Mucosa of rectum (tissue), 2 donors: ENCODE measurements around the gene ST3GAL4.

Source experiments
- H3K27ac ChIP-seq, 2 donors: one replicate each; pipeline ENCODE4 v1.7.0; 2013; ENCODE audit warnings: inconsistent platforms in 2 of 2, low read depth in 2 of 2, low read length in 2 of 2
- H3K27me3 ChIP-seq, 2 donors: one replicate each; pipeline ENCODE4 v1.7.0; 2013; ENCODE audit warnings: low read length in 2 of 2; ENCODE audit not compliant: control insufficient read depth in 2 of 2, insufficient read depth in 2 of 2
- H3K36me3 ChIP-seq, 2 donors: one replicate each; pipeline ENCODE4 v1.7.0; 2013; ENCODE audit warnings: low read length in 2 of 2; ENCODE audit not compliant: control insufficient read depth in 2 of 2, insufficient read depth in 2 of 2
- H3K4me1 ChIP-seq, 2 donors: one replicate each; pipeline ENCODE4 v1.7.0; 2013; ENCODE audit warnings: low read length in 2 of 2, mild to moderate bottlenecking in 1 of 2; ENCODE audit not compliant: control insufficient read depth in 2 of 2, insufficient read depth in 2 of 2
- H3K4me3 ChIP-seq, 2 donors: one replicate each; pipeline ENCODE4 v1.7.0; 2013; ENCODE audit warnings: low read length in 2 of 2
- H3K9ac ChIP-seq, 2 donors: one replicate each; pipeline ENCODE4 v1.7.0; 2013; ENCODE audit warnings: low read length in 2 of 2, low read depth in 1 of 2, mild to moderate bottlenecking in 1 of 2
- H3K9me3 ChIP-seq, 2 donors: one replicate each; pipeline ENCODE4 v1.7.0; 2013; ENCODE audit warnings: low read length in 2 of 2; ENCODE audit not compliant: control insufficient read depth in 2 of 2
- donor health status: healthy.
- donor health status: Normal muscosa, but diverticular disease.

Gene ST3GAL4

GRCh38 chr11:126430581-126431335, 75.3 kb downstream of the ST3GAL4 start:
- Histone ChIP-seq H3K27me3 (no peaks in the 10 kb centered on the region), H3K4me1 (peaks cover 21 to 53% of the 10 kb centered on the region in 2 donors), H3K4me3 (no peak overlapping the region), H3K9me3 (no peaks in the 10 kb centered on the region), H3K9ac (peak overlapping the region; percentile 47 to 66), H3K36me3 (no peaks in the 10 kb centered on the region), H3K27ac (peak overlapping the region; percentile 79 to 89)

GRCh38 chr11:126431401-126432064, 76.0 kb downstream of the ST3GAL4 start:
- Histone ChIP-seq H3K27ac (peak overlapping the region; percentile 79 to 87), H3K9ac (peak overlapping the region; percentile 47 to 66), H3K9me3 (no peaks in the 10 kb centered on the region), H3K36me3 (no peaks in the 10 kb centered on the region), H3K27me3 (no peaks in the 10 kb centered on the region), H3K4me1 (peaks cover 22 to 47% of the 10 kb centered on the region in 2 donors), H3K4me3 (peak overlapping the region in 1 of 2 donors; percentile 38)

DNA sequence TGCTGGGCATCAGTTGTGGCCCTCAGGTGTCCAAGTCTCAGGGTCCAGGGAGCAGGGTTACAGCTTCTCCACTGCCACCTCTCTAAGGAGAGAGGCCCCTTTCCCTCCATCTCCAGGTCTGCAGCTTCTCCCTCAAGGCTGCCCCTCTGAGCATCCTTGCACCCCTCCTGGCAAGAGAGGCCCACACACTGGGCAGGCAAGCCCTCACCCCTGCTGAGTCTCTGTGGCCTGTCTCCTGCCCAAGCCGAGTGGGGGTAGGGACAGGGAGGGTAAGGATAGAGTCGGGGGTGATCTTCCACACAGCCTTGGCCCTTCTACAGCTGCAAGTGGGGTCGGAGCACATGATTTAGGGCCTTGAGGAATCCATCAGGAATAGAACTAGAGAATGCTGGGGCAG, 76.6 kb downstream of the ST3GAL4 start:
- Histone ChIP-seq H3K9ac (peak overlapping the region in 1 of 2 donors; percentile 66), H3K36me3 (no peaks in the 10 kb centered on the region), H3K4me3 (no peak overlapping the region), H3K4me1 (peaks cover 20 to 42% of the 10 kb centered on the region in 2 donors), H3K9me3 (no peaks in the 10 kb centered on the region), H3K27ac (peak overlapping the region; percentile 79 to 87), H3K27me3 (no peaks in the 10 kb centered on the region)

- no peaks in the 10 kb centered on the region for H3K27me3 ChIP-seq
- H3K9ac ChIP-seq = no peak overlapping the region
- peaks cover 20 to 37% of the 10 kb centered on the region in 2 donors for H3K4me1 ChIP-seq
- H3K27ac ChIP-seq = peak overlapping the region; percentile 79 to 87
- H3K4me3 ChIP-seq = no peak overlapping the region
- H3K9me3 ChIP-seq = no peaks in the 10 kb centered on the region
- H3K36me3 ChIP-seq = no peaks in the 10 kb centered on the region
Measured at GRCh38 chr11:126432525-126432924, 77.0 kb downstream of the ST3GAL4 start.

GRCh38 chr11:126433244-126433846, 77.9 kb downstream of the ST3GAL4 start:
- H3K27ac ChIP-seq = no peak overlapping the region
- no peak overlapping the region for H3K9ac ChIP-seq
- H3K36me3 ChIP-seq = no peaks in the 10 kb centered on the region
- H3K4me1 ChIP-seq = peaks cover 20 to 33% of the 10 kb centered on the region in 2 donors
- H3K9me3 ChIP-seq = no peaks in the 10 kb centered on the region
- no peaks in the 10 kb centered on the region for H3K27me3 ChIP-seq
- H3K4me3 ChIP-seq = no peak overlapping the region

DNA sequence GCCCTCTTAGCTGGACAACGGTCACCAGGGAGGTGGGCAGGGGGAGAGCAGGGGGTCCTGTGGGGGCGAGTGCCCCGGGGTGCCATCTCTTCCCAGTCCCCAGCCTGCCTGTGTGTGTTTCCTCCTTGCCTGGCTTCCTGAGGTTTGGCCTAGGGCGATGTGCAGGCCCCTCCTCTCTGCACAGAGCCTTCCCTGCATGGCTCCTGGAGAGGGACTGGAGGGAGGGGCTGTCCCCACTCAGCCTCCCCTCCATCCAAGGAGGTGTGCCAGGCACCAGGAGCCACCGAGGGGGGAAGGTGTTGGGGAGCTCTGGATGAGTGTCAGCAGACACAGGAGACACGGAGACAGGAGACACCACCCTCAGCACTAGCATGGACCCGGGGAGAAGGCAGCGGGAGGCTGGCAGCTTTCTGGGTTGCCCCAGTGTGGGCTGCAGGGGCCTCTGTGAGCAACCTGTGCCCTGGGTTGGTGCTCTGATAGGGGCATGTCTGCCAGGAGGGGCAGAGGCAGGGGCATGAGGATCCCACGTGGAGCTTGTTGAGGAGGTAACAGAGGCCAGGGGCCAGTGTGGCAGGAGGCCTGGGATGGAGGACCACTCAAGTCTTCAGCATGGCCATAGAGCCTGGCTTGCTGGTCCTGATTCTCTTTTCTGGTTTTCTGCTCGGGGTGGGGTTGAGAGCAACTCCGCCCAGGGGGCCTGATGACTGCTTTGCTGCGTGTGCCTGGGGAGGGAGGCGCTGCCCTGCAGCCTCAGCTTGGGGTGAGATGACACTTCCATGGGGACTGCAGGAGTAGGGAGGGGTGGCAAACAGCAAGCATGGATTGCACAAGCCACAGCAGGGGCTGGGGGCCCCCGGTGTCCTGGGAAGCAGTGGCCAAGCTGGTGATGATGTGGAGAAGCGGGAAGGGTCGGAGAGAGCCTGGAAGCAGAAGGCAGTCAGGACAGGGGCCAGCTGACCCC, 78.8 kb downstream of the ST3GAL4 start:
- H3K4me1 ChIP-seq = peaks cover 20 to 40% of the 10 kb centered on the region in 2 donors
- H3K9me3 ChIP-seq = no peaks in the 10 kb centered on the region
- H3K36me3 ChIP-seq = no peaks in the 10 kb centered on the region
- no peak overlapping the region for H3K9ac ChIP-seq
- no peak overlapping the region for H3K4me3 ChIP-seq
- H3K27me3 ChIP-seq = no peaks in the 10 kb centered on the region
- no peak overlapping the region for H3K27ac ChIP-seq

- no peaks in the 10 kb centered on the region for H3K36me3 ChIP-seq
- H3K9me3 ChIP-seq = no peaks in the 10 kb centered on the region
- no peak overlapping the region for H3K27ac ChIP-seq
- H3K4me1 ChIP-seq = peaks cover 20 to 35% of the 10 kb centered on the region in 2 donors
- H3K4me3 ChIP-seq = no peak overlapping the region
- no peak overlapping the region for H3K9ac ChIP-seq
- H3K27me3 ChIP-seq = no peaks in the 10 kb centered on the region
Measured at GRCh38 chr11:126434950-126435335, 79.5 kb downstream of the ST3GAL4 start.

DNA sequence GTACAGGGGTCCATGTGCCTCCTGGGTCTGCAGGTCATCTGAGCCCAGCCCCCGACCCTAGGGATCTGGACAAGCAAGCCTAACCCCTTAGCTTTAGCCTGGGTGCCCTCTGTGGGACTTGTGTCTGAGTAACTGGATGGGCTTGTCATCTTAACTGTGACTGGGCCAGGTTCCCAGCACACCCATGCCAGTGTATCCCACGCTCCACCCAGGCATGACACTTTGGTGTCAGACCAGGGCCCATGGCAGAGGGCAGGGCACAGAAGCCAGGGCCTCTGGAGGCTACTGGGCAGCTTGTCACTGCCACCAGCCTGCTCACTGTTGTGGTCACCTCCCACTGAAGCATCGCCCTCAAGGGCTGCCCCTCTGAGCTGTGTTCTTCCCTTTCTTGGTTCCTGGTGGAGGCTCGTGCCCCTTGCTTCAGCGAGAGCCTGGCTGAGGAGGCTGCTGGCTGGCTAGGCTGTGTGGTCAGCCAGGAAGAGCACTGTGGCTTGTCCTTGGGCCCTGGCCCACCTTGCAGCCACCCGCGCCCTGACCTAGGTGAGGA, 80.8 kb downstream of the ST3GAL4 start:
- Histone ChIP-seq H3K36me3 (no peaks in the 10 kb centered on the region), H3K9me3 (no peaks in the 10 kb centered on the region), H3K27ac (no peak overlapping the region), H3K27me3 (peaks cover 0 to 4% of the 10 kb centered on the region in 2 donors), H3K9ac (no peak overlapping the region), H3K4me1 (peaks cover 17 to 32% of the 10 kb centered on the region in 2 donors), H3K4me3 (no peak overlapping the region)

DNA sequence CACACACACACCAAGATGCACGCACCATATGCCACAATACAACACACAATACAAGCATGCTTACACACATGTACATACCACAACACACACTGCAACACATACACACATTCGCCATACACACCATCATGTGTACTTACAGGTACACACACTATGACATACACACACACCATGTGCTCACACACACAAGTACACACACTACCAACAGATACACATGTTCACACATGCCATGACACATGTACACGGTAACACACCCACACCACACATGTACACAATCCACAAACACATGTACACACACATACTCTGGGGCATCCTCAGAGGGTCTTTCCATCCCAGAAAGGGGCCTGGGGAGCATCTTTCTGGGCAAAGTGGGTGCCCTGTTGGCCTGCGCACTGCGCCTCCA, 82.2 kb downstream of the ST3GAL4 start:
- peaks cover 0 to 8% of the 10 kb centered on the region in 2 donors for H3K27me3 ChIP-seq
- no peaks in the 10 kb centered on the region for H3K36me3 ChIP-seq
- H3K9me3 ChIP-seq = no peaks in the 10 kb centered on the region
- peaks cover 10 to 18% of the 10 kb centered on the region in 2 donors for H3K4me1 ChIP-seq
- no peak overlapping the region for H3K27ac ChIP-seq
- H3K9ac ChIP-seq = no peak overlapping the region
- H3K4me3 ChIP-seq = no peak overlapping the region
